Kidney (tissue), 14 donors: Measurements from ENCODE around the gene NCKAP5. TPM values are rescaled to one million over a fixed set of nuclear protein-coding genes. Genes with fewer than 3 reads are reported as not detected.

Experiments
- DNase-seq, 5 donors: peaks; one replicate each; pipeline ENCODE4 v3.0.0-alpha.2; 2013 to 2020
- FAIRE-seq: peaks from 2 replicates; lab custom pipeline; 2012; peaks lifted over from hg19 to GRCh38; lab: Jason Lieb, UNC
- H3K27ac ChIP-seq, 2 donors: one replicate each; pipeline ENCODE4 v1.7.0; 2013; ENCODE audit warnings: low read depth in 2 of 2, low read length in 2 of 2, inconsistent platforms in 1 of 2
- H3K27me3 ChIP-seq: one replicate; pipeline ENCODE4 v1.7.1; 2013; ENCODE audit warnings: low read length, inconsistent platforms; ENCODE audit not compliant: control insufficient read depth, insufficient read depth
- H3K36me3 ChIP-seq, 3 donors: one replicate each; pipeline versions ENCODE4 v1.7.0 to v1.7.1; 2013; ENCODE audit warnings: low read length in 3 of 3, control low read depth in 1 of 3, inconsistent platforms in 1 of 3; ENCODE audit not compliant: insufficient read depth in 3 of 3, control insufficient read depth in 2 of 3
- H3K4me1 ChIP-seq, 3 donors: one replicate each; pipeline versions ENCODE4 v1.7.0 to v1.7.1; 2013; ENCODE audit warnings: low read length in 3 of 3, inconsistent platforms in 1 of 3, low read depth in 1 of 3; ENCODE audit not compliant: control insufficient read depth in 2 of 3, insufficient read depth in 2 of 3
- H3K4me3 ChIP-seq, 3 donors: one replicate each; pipeline versions ENCODE4 v1.7.0 to v1.8.1; 2013; ENCODE audit warnings: low read length in 3 of 3, control low read depth in 1 of 3, inconsistent platforms in 1 of 3
- H3K9ac ChIP-seq, 3 donors: one replicate each; pipeline versions ENCODE4 v1.7.0 to v1.7.1; 2013; ENCODE audit warnings: low read length in 3 of 3, control low read depth in 1 of 3, inconsistent platforms in 1 of 3
- H3K9me3 ChIP-seq, 3 donors: one replicate each; pipeline versions ENCODE4 v1.7.0 to v1.7.1; 2013; ENCODE audit warnings: low read length in 3 of 3, control low read depth in 1 of 3, inconsistent platforms in 1 of 3; ENCODE audit not compliant: control insufficient read depth in 2 of 3, insufficient read depth in 1 of 3
- intact Hi-C: fragments of 100-400 bp; cut with DNase I; formaldehyde crosslinking; loops from one replicate; pipeline ENCODE4 v1.11.1; 2022
- polyA plus RNA-seq: library from polyadenylated mRNA; stranded (reverse); fragments of 350-450 nt; fragmentation: Illumina TruSeq; extraction: RNeasy Lipid Tissue Mini Kit (QIAGEN cat#74804); gene quantifications from one replicate; pipeline ENCODE4 v1.2.3, GENCODE V29; 2014; ENCODE audit warnings: low read depth, low replicate concordance; ENCODE audit not compliant: insufficient read depth
- total RNA-seq: library from RNA; stranded (reverse); fragmentation: NEBNext Ultra II Directional; extraction: Animal tissue kit (Norgen Biotek cat#: 25700); gene quantifications from one replicate; pipeline ENCODE4 v1.2.1, GENCODE V29; 2021
- TF ChIP-seq, protein P1 (sequence below): IDR thresholded peaks from 3 replicates; pipeline ENCODE4 v1.5.1; 2012; ENCODE audit warnings: mild to moderate bottlenecking, moderate library complexity, borderline replicate concordance; ENCODE audit not compliant: insufficient read depth; ENCODE audit errors: extremely low read depth
- donor health status: control.
- donor health status: control.
- donor health status: control.
- donor health status: control.
- donor health status: control.
- donor health status: DM: yes; HTN: yes; CAD: no.
- donor health status: Normal renal cell carcinoma (clear cell type).

The NCKAP5 gene
- total and polyA plus RNA-seq, 2 donors from 2014 or later: 1.8 to 2.9 TPM

DNA sequence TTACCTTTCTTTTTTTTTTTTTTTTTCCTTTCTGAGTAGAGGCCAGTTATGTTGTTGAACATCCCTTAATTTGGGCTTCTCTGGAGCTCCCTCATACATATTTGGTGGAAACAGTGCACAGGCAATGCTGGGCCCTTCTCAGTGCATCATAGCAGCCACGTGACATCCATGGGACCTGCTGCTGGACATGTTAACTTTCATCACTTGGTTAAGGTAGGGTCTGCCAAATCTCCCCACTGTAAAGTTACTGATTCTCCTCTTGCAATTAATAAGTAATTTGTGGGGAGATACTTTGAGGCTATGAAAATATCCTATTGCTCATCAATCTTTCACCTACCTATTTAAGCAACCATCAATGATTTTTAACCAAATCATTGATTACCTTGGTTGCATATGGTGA lies 686.7 kb downstream of the NCKAP5 start:
- Histone ChIP-seq H3K4me3 (no peak overlapping the region), H3K27ac (no peak overlapping the region), H3K9ac (no peak overlapping the region), H3K27me3 (no peaks in the 10 kb centered on the region), H3K36me3 (no peaks in the 10 kb centered on the region), H3K9me3 (peaks cover 0 to 4% (median 0%) of the 10 kb centered on the region in 3 donors), H3K4me1 (no peaks in the 10 kb centered on the region)
- DNase-seq (no peak), FAIRE-seq (no peak)
- TF ChIP-seq, protein P1, sequence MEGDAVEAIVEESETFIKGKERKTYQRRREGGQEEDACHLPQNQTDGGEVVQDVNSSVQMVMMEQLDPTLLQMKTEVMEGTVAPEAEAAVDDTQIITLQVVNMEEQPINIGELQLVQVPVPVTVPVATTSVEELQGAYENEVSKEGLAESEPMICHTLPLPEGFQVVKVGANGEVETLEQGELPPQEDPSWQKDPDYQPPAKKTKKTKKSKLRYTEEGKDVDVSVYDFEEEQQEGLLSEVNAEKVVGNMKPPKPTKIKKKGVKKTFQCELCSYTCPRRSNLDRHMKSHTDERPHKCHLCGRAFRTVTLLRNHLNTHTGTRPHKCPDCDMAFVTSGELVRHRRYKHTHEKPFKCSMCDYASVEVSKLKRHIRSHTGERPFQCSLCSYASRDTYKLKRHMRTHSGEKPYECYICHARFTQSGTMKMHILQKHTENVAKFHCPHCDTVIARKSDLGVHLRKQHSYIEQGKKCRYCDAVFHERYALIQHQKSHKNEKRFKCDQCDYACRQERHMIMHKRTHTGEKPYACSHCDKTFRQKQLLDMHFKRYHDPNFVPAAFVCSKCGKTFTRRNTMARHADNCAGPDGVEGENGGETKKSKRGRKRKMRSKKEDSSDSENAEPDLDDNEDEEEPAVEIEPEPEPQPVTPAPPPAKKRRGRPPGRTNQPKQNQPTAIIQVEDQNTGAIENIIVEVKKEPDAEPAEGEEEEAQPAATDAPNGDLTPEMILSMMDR: no peak
- intact Hi-C loops: no loop called here

DNA sequence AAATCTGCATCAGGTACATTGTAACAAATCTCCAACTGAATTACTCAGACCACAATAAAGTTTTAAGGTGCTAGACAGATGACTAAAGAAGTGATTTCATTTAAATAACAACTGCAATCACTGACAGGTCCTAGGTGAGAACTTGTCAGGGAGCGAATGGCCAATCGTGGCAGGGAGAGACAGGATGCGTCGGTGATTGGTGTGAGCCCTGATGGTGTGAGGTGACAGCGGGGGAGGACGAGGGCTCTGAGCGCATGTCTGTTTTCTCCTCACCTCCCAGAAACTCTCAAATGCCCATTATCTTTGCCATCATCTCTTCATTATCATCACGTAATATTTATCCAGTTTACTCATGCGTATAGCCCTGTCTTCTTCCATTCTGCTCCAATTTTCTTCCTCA lies 690.3 kb downstream of the NCKAP5 start:
- Histone ChIP-seq H3K36me3 (no peaks in the 10 kb centered on the region), H3K4me3 (no peak overlapping the region), H3K9ac (no peak overlapping the region), H3K9me3 (no peaks in the 10 kb centered on the region), H3K27me3 (no peaks in the 10 kb centered on the region), H3K4me1 (no peaks in the 10 kb centered on the region), H3K27ac (no peak overlapping the region)
- DNase-seq: no peak
- TF ChIP-seq, protein P1: no peak
- intact Hi-C loops: no loop called here
- no peak for FAIRE-seq

DNA sequence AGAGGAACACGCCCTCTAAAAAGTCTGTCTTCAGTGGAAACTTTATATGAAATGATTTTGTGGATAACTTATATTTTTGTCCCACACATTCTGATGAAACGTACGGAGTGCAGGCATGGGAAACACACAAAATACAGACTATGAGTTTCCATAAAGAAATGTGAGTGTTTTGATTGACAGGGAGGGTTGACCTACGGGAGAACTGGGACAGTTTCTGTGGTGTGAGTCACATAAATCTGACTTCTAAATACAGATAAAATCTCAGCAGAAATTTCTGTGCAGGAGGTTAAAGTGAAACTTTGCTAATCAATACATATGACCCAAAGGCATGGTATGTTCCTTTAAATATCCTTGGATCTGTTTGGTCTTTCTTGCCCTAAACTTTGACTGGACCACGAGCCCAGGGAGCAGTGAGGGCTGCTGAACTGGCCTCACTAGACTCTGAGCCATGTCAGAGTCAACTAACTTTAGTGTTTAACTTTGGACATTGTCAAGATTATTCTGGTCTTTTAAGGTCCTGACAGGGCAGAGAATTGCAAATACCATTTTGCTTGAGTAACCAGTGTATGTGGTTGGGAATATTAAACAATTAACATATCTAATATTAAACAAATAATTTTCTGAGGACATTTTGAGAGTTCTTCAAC lies 691.4 kb downstream of the NCKAP5 start:
- Histone ChIP-seq H3K4me1 (no peaks in the 10 kb centered on the region), H3K9me3 (no peaks in the 10 kb centered on the region), H3K9ac (no peak overlapping the region), H3K27ac (no peak overlapping the region), H3K36me3 (no peaks in the 10 kb centered on the region), H3K4me3 (no peak overlapping the region), H3K27me3 (no peaks in the 10 kb centered on the region)
- DNase-seq (no peak), FAIRE-seq (no peak)
- intact Hi-C loops: no loop called here
- TF ChIP-seq, protein P1: no peak

DNA sequence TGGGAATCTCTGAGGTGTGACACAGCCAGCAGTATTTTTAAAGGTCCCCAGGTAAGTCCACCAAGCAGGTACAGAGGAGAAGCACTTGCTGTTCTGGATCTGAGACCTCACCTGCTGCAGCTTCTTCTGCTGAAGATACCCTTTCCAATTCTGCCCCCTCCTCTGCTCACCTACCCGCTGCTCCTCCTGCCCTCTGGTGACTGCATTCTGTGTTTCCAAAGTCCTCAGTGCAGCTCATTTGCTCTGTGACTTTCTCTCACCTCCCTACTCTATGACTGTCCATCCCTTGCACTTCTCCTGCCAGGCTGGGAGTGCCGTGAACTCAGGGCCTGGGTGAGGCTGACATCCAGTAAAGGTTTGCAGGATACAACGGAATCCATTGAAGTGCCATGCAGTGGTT lies 693.1 kb downstream of the NCKAP5 start:
- no peaks in the 10 kb centered on the region for H3K36me3 ChIP-seq

More for the DNA sequence above, 693.1 kb downstream of the NCKAP5 start:
- Histone ChIP-seq H3K4me1 (no peaks in the 10 kb centered on the region), H3K9me3 (no peaks in the 10 kb centered on the region), H3K9ac (no peak overlapping the region), H3K4me3 (no peak overlapping the region), H3K27ac (no peak overlapping the region), H3K27me3 (no peaks in the 10 kb centered on the region)
- intact Hi-C loops: no loop called here
- DNase-seq (no peak), FAIRE-seq (no peak)
- TF ChIP-seq, protein P1: no peak
